GM18498 (cell line): Measurements from ENCODE around the gene TRIP6.

Experiments
- ATAC-seq: cut with Tn5 transposase; IDR thresholded peaks from one replicate; pipeline ENCODE4 v1.9.1; 2021; ENCODE audit warnings: mild to moderate bottlenecking, moderate library complexity; ENCODE audit not compliant: unreplicated experiment

The TRIP6 gene

GRCh38 chr7:100888988-100889750 is 22.0 kb downstream of the TRIP6 start, which contains the start of gene UFSP1:
Gene UFSP1 (minus strand): TSS chr7:100889715. CDS start chr7:100889271, 444 bp downstream.
- ATAC-seq: peak; percentile 32

DNA sequence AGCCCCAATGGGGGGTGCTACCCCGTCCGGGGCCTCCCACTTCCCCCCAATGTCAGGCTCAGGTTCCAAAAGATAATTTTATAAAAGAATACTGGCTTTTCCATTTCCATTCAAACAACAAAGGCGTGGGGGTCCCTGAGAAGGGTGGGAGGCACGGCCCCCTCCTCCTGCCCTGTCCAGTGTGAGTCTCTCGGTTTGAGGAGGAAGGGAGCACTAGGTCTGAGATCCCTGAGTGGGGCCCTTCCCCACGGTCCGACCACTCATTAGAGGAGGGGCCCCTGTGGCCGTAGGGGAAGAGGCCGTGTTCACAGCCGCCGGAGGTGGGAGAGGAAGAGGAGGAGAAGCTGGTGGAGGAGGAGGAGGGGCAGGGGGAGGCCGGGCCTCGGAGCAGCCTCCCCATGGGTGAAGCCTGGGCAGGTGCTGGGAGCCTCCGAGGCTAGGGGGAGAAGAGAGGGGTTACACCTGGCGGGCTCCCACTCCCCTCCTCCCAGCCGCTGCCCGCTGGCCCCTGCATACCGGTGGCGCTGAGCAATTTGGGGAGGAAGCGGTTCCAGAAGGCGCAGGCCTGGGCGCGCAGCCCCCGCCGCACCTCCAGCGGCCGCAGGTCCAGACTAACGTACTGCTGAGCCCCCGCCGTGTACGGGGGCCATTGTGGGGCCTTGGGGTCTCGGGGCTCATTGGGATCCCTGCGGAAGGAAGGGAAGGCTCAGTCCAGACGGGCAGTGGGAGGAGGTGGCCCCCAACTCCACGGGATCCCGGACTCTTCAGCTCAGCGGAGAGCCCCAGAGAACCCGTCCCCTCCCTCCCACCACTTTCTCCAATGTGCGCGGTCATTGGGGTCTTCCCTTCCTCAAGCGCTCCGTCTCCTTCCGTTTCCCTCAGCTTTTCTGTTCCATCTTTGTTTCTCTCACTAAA is 23.7 kb downstream of the TRIP6 start:
- ATAC-seq: no peak

- ATAC-seq: no peak
Observed at GRCh38 chr7:100891568-100892247, 24.5 kb downstream of the TRIP6 start.

- ATAC-seq: no peak
Observed at GRCh38 chr7:100892364-100893317, 25.5 kb downstream of the TRIP6 start.

DNA sequence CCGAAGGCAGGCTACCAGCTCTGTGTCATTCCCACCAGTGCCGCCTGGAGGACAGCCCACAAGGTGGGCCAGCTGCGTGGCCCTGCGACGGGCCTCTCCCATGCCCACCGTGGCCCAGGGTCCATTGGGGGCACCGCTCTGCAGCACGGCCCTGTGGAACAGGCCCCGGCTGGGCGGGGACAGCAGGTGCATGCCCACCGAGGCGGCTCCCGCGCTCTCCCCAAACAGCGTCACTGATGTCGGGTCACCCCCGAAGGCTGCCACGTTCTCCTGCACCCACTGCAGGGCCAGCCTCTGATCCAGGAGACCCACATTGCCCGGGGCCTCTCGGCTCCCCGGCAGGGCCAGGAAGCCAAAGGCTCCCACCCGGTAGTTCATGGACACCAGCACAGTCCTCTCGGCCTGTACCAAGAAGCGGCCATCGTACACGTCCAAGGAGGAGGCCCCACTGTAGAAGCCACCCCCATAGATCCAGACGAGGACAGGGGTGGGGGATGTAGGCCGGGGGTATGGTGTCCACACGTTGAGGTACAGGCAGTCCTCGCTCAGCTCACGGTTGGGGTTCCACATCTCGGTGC is 26.2 kb downstream of the TRIP6 start:
- no peak for ATAC-seq

- ATAC-seq: no peak
Observed at GRCh38 chr7:100893910-100894721, 26.9 kb downstream of the TRIP6 start.

DNA sequence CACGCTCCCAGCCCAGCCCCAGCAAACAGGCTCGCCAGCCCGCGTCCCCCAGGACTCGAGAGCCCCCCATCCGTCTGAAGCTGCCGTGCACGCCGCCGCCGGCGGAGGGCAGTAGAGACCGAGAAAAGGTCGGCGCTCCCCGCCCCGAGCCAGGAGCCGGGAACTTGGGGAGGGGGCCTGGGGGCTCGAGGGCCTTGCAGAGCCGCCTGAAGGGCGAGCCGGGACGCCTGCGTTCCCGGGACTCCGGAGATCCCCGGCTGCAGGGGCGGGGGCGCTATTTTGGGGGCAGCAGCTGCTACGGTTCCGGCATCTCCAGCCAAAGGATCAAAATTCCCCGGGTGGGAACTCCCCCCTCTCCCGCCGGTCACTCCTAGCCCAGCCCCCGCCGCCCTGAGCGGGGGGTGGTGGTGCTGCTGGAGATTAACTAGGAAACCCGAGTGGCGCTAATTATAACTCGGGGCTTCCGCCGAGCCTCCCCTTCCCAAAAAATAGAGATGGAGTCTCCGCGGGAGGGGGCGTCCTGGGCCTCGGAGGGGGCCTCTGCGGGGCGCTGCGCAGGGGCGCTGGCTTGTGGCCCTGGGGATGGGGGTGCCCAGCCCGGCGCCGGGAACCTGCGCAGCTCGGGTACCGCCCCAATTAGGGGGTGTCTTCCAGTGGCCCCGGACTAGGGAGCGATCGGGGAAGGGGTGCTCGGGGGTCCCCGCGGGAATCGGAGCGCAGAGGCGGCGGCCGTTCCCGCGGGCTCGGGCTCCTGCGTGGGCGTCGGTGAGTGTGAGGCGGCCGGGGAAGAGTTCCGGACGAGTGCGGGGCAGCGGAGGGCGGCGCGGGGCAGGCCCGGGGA is 27.9 kb downstream of the TRIP6 start:
- no peak for ATAC-seq

GRCh38 chr7:100895701-100895955 is 28.4 kb downstream of the TRIP6 start, which contains the start of gene ACHE:
Gene ACHE (minus strand): TSS chr7:100895888. CDS start chr7:100894232, 1,656 bp downstream.
- no peak for ATAC-seq

DNA sequence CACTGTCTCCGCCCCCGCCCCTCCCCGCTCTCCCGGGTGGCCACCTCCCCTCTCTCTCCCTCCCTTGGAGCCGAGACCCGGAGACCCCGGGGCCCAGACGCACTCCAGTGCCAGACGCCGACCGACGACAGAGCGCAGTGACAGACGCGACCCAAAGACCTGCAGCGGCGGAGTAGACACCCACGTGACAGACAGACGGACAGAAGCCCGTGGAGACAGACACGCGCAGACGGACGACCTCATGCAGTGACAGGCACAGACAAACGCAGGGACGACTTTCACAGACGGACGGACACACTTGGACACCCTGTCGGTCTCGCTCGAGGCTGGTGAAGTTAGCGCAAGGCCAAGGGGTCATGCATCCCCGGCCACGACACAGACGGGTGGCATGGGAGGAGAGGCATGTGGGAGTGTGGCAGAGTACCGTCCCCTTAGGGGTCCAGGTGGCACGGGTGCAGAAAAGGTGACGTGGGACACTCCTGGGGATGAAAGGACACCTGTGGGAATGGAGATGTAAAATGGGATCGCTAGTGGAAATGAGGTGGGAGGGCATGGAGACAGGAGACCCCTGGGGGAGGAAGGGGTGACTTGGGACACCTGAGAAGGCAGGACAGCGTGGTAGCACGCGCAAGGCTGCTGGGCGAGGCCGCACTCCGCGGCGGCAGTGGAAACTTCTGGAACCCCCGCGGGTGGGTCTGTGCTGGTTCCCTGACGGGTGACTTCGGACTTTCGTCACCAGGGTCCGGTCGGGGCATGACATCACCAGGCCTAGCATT is 29.0 kb downstream of the TRIP6 start:
- no peak for ATAC-seq

DNA sequence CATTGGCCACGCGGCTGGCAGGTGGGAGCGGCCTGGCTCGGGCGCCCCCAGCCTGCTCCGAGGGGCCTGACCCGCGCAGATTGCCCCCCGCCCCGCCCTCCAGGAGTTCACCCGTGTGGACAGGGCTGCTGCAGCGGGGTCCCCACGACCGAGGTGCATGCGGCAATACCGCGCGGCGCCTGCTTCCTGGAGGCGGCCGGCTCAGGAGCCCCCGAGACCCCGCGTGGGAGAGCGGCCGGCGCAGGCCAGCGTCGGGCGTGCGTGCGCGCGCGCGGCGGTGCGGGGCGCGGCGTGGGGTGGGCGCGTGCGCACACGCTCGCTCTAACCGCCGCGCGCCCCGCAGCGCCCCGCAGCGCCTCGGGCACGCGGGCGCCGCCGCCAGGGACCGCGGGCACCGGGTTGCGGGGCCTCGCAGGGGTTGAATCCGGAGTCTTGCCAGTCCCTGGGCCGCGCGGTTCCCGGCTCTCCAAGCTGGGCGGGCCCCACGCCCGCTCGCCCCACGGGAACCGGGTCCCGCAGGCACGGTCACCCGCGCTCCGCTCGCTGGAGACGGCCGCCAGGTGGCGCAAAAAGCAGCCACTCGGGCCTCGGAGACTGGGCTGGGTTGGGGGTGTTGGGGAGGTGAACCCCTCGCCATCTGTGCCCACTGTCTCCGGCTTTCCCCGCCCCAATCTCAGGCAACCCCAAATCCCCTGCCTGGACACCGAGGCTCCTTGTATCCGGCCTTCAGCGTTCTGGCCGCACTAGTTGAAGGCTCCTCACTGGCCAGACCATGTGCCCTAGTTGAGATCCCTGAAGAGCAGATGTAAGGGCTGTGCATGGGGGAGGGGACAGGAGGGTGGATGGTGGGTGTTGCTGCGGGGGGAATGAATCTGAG is 29.8 kb downstream of the TRIP6 start:
- no peak for ATAC-seq

GRCh38 chr7:100897772-100898454 is 30.7 kb downstream of the TRIP6 start:
- no peak for ATAC-seq

DNA sequence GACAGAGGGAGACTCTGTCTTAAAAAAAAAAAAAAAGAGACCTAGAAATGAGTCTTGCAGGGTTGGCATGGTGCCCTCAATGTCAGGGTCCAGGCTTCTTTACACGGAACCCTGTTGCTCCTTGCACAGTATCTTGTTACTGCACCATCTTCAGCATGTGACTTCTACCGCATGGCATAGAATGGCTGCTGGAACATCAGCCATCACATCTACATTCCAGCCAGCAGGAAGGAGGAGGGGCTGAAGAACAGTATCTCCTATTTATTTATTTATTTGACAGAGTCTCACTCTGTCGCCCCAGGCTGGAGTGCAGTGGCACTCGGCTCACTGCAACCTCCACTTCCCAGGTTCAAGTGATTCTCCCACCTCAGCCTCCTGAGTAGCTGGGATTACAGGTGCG is 32.2 kb downstream of the TRIP6 start:
- ATAC-seq: no peak

- ATAC-seq: no peak
Observed at GRCh38 chr7:100900978-100901377, 33.8 kb downstream of the TRIP6 start.

GRCh38 chr7:100901921-100902332 is 34.7 kb downstream of the TRIP6 start:
- ATAC-seq: no peak

- ATAC-seq: no peak
Observed at GRCh38 chr7:100902638-100903037, 35.5 kb downstream of the TRIP6 start.

DNA sequence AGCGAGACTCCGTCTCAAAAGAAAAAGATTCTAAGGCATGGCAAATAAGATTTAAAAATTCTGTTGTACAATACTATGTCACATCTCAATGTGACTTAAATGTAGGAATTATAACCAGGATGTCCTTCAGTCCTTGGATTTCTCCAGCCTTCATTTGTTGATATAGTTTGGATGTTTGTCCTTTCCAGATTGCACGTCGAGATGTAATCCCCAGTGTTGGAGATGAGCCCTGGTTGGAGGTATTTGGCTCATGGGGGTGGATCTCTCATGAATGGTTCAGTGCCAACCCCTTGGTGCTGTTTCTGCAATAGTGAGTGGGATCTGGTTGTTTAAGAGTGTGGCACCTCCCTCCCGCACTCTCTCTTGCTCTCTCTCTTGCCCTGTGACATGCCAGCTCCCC is 41.3 kb downstream of the TRIP6 start:
- no peak for ATAC-seq
